GM21717 (cell line): ENCODE data around the gene ACER3.
"Not testable (repeated sequence)": the region's sequence is repeated elsewhere in the genome, so short reads cannot be mapped to it uniquely, and the experiment has no call there.

ENCODE experiments used
- ATAC-seq: cut with Tn5 transposase; IDR thresholded peaks from one replicate; pipeline ENCODE4 v1.9.1; 2021; ENCODE audit warnings: mild to moderate bottlenecking, moderate library complexity; ENCODE audit not compliant: unreplicated experiment

ACER3 gene

GRCh38 chr11:76836613-76837291, 24.0 kb upstream of the ACER3 start:
- no peak for ATAC-seq

- no peak for ATAC-seq
Measured at GRCh38 chr11:76837696-76838677, 22.7 kb upstream of the ACER3 start.

- ATAC-seq: no peak
Measured at GRCh38 chr11:76838678-76839068, 22.0 kb upstream of the ACER3 start.

- no peak for ATAC-seq
Measured at GRCh38 chr11:76839311-76839710, 21.4 kb upstream of the ACER3 start.

GRCh38 chr11:76841923-76842452, 18.7 kb upstream of the ACER3 start:
- no peak for ATAC-seq

GRCh38 chr11:76843907-76844306, 16.8 kb upstream of the ACER3 start:
- no peak for ATAC-seq

GRCh38 chr11:76844511-76844910, 16.2 kb upstream of the ACER3 start:
- no peak for ATAC-seq

- ATAC-seq: no peak
Measured at GRCh38 chr11:76845069-76845468, 15.6 kb upstream of the ACER3 start.

GRCh38 chr11:76846441-76846840, 14.3 kb upstream of the ACER3 start:
- no peak for ATAC-seq

GRCh38 chr11:76849376-76849775, 11.3 kb upstream of the ACER3 start:
- ATAC-seq: no peak

GRCh38 chr11:76850130-76850529, 10.6 kb upstream of the ACER3 start:
- ATAC-seq: no peak

- no peak for ATAC-seq
Measured at GRCh38 chr11:76850815-76851214, 9.9 kb upstream of the ACER3 start.

GRCh38 chr11:76854709-76855108, 6.0 kb upstream of the ACER3 start:
- no peak for ATAC-seq

GRCh38 chr11:76855670-76856069, 5.0 kb upstream of the ACER3 start:
- ATAC-seq: not testable (repeated sequence)

GRCh38 chr11:76856106-76856505, 4.6 kb upstream of the ACER3 start:
- ATAC-seq: no peak

- ATAC-seq: no peak
Measured at GRCh38 chr11:76856571-76856970, 4.1 kb upstream of the ACER3 start.

GRCh38 chr11:76857781-76858410, 2.8 kb upstream of the ACER3 start:
- no peak for ATAC-seq

GRCh38 chr11:76859708-76860227, 950 bp upstream of the ACER3 start:
- no peak for ATAC-seq

- ATAC-seq: no peak
Measured at GRCh38 chr11:76861490-76861953, 804 bp downstream of the ACER3 start.

- ATAC-seq: not testable (repeated sequence)
Measured at GRCh38 chr11:76862794-76863193, 2.1 kb downstream of the ACER3 start.

- ATAC-seq: no peak
Measured at GRCh38 chr11:76863196-76863777, 2.6 kb downstream of the ACER3 start.
